Right lung (tissue), 5 donors: ENCODE results near the gene ELP5. TPM values are rescaled to one million over a fixed set of nuclear protein-coding genes. Genes with fewer than 3 reads are reported as not detected.
A peak's percentile ranks its signal among the peaks of the same experiment; 100 is the strongest.
"Not testable (repeated sequence)": the region's sequence is repeated elsewhere in the genome, so short reads cannot be mapped to it uniquely, and the experiment has no call there.

Experiments
- DNase-seq, 2 donors: peaks; one replicate each; pipeline ENCODE4 v3.0.0-alpha.2; 2013
- polyA plus RNA-seq, 5 donors: library from polyadenylated mRNA; unstranded; fragments of 120-200 nt; gene quantifications; one replicate each; pipeline versions ENCODE4 v1.2.1 to v1.2.3, GENCODE V29; 2013; ENCODE audit warnings: inconsistent platforms in 1 of 5, low replicate concordance in 1 of 5; ENCODE audit not compliant: insufficient read length in 5 of 5, insufficient read depth in 1 of 5

ELP5 gene
- polyA plus RNA-seq, 5 donors = 36.6 to 49.7 (median 40.6) TPM

DNA sequence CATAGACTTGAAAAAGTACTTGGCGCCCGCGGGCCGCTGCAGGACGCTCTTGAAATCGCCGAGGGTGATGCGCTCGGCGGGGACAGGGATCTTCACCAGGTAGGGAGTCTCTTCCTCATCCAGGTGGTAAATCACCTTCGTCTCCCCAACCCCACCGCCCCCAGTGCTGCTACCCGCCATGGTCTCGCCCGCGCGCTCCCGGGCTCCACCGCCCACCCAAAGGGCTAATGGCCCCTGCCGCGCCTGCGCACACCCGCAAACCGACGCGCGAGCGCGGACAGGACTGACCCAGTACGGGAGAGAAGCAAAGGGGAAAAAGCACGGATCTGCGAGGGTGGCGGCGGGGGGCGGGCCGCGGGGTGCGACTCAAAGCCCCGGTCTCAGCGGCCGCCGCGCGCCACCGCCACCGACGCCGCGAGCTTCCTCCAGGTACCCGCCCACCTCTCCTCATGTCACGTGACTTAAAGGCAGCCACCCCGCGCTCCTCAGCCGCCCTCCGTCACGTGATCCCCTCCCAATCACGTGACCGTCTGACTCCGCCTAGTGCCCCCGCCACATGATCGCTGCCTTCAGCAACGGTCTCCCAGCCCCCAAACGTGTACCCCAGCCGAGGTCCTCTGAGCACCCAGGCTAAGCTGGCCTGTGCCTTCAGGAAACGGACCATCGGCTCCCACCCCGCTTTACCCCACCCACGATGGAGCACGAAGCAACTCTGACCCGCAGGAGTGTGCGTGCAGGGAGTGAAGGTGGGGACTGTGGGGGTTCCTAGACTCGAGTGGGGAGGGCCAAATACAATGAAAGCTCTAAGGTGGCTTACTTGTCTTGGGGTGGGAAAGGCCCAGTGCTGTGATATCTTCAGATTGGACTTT, 17.7 kb upstream of the ELP5 start, which contains the start of gene DVL2:
Gene DVL2 (minus strand): TSS at position 435 of the 869 bp plus-strand sequence. CDS start 255 bp downstream, at position 180.
- peak; percentile 92 to 94 for DNase-seq

DNA sequence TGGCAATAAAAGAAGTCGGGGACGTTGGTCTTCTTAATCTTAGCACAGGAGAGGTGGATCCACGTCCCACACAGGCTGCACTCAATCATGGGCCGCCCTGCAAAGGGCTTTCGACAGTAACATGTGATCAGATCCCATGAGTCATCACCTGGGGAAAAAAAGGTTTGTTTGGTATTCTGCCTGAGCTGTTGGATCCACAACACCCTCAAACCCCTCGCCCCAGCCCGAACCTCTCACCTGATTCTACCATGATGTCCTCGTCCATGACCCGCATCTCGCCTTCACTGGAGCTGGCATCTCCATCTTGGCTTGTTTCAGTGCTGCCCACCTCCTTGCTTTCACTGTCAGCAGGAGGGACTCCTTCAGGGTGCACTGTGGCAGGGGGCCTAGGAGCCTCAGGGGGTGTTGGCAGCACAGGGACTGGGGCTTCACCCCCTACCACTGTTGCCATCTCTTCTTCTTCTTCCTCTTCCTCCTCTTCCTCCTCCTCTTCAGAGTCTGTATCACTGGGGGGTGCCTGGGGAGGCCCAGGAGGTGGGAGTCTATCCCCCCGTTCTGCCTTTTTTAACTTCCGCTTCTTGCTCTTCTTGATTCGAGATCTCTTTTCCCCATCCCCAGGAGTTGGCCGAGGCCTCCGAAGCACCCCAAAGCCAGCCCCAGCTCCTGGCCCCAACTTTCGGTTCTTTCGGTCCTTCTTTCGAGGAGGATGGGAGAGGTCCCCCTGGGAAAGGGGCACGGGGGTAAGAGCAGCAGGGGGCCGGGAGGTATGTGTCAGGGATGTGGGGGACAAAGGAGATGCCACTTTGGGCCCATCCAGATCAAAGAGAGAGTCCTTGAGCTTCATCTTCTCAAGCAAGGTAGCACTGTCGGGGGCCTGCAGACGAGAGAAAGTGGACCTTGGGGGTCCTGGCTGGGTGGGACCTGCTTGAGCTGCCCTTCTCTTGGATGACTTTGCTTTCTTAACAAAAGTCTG, 16.0 kb upstream of the ELP5 start:
- DNase-seq = no peak

DNA sequence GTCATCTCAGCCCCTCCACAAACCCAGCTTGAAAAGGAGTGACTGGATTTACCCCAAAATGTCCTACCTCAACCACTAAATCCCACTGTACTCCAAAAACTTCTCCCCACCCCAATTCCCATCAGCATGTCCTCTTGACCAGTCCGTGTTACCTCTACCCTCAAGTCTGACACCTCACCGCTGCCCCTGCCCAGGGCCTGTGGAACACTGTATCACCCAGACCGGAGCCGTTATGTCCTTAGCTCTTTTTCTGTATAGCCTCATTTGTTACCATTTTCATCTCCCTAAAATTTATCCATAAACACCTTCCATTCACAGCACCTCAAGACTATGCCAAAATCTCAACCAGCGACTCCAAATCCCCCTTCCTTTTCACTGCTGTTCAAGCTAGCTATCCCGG, 15.2 kb upstream of the ELP5 start:
- DNase-seq = no peak

DNA sequence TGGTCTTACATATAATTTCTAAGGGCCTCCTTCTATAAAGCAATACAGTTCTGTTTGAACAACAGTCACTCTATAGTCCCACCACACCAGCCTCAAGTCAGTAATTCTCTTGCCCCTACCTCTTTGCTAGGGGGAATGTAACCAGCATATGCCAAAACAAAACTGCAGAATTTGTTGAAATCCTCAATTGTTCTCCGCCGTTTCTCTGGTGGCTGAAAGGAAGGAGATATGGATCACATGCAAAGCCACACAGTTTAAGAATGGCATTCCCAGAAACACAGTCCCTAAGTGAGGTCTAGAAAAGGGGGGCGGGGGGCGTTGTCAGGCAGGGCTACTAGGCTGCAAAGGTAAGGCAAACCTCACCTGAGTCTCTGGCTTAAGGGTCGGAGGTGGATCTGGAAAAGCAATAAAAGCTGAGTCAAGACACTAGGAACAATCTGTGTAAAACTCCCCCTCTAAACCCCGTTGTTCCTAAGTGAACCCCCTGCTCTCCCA, 14.7 kb upstream of the ELP5 start:
- DNase-seq = no peak

DNA sequence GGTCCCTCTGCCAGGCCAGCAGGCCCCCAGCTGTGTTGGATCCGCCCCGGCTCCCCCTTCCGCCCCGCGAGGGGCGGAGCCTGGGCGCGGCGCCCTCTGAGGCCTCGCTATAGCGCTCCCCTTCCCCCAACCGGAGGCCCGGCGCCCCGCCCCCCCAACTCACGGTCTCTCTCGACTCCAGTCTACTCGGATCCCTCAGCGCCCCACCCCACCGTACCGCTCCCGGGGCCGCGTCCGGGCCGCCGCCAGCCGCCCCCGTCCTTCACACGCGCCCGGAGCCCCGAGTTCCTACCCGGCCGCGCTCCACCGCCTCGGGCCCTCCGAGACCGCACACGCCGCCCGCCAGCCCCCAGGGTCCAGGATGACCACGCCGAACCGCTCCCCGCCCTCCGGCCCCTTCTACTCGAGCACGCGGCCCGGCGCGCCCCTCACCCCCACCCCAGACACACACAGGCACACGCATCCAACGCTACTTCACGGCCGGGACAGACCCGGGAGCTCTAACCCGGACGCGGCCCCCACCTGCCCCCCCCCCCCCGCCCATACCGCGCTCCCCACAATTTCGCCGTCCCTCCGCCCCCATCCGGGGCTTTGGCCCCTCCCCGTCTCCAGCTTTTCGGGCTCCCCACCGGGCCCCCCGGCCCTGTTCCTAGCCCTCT, 14.1 kb upstream of the ELP5 start:
- DNase-seq = peak; percentile 76 to 82

DNA sequence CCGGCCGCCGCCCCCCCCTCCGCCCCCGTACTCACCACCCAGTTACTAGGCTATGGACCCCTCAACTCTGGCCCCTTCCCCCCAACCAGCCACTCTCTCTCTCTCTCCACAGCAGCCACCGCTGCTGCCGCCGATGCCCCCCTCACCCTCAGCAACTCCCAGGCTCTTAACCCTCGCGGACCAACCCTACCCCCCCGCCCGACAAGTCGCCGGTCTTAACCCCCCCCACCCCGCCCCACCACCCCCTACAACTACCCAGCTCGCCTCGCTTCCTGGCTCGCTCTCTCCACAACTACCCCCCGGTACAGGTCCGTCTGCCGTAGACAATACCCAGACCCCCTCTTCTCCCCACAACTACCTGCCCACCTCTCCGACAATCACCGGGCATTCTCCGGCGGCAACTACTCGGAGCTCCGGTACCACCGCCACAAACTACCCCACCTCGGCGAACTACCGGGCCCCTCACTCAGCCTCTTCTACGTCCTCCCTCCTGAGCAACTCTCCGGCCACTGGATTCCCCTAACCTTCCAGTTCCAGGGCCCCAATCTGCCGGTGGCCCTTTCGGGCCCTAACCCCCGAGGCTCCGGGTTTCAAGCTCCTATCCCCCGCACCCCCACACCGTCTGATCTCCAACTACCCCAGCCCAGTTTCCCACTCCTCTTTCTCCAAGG, 13.5 kb upstream of the ELP5 start:
- no peak for DNase-seq

DNA sequence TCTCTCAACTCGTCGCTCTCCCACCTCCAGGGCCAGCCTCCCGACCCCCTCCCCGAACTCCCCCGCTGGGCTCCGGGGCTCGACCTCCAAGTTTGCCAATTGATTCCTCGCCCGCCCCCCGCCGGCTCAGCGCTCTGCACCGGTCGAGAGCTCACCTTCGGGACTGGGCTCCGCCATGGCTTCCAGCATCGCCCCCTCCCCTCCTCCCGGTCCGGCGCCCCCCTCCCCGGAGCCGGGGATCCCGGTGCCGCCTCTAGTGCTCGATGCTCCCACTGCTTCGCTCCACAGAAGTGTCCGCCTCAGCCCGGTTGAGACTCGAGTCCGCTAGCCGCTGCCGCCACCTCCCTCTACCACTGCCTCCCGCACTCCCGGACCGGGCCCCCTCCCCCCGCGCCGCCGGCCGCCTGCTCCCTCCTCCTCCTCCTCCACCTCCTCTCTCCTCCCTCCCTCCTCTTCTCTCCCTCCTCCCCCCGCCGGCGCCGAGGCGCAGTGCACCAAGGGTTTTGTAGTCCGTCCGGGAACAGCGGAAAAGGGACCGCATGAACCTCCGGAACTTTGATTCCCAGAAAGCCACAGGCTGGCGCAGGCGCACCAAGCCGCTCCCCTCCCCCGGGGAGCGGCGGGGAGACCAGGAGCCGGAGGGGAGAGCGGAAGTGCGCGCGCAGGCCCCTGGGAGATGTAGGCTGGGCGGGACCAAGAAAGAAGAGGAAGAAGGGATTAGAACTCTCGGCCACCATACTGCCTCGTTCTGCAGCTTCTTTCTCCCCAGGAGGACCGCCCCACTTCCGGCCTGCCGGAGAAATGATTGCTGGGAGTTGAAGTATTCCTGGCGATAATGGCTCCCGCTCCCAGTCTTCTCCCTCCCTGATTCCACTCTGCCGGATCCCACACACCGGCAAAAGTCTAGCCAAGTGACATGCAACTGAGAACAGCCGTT, 12.7 kb upstream of the ELP5 start, which contains the start of gene PHF23:
Gene PHF23 (minus strand): TSS at position 367 of the 937 bp plus-strand sequence. CDS start 178 bp downstream, at position 189.
- peak; percentile 99 to 100 for DNase-seq

DNA sequence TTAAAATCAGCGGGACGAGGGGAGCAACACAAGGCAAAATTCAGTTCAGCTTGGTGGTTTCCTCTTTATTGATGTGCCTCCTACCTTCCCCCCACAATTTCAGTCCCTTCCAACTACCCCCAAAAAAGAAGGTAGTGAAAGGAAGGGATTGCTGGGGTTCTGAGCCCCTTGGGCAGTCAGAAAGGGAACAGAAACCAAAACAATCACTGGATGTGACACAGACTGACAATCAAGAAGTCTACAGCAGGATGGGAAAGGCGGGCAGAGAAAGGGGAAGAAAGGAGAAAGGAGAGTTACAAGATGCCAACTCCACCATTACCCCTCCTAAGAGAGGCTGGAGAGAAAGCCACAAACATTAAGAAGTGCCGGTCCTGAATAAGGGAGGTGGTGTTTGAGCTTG, 11.6 kb upstream of the ELP5 start:
- no peak for DNase-seq

DNA sequence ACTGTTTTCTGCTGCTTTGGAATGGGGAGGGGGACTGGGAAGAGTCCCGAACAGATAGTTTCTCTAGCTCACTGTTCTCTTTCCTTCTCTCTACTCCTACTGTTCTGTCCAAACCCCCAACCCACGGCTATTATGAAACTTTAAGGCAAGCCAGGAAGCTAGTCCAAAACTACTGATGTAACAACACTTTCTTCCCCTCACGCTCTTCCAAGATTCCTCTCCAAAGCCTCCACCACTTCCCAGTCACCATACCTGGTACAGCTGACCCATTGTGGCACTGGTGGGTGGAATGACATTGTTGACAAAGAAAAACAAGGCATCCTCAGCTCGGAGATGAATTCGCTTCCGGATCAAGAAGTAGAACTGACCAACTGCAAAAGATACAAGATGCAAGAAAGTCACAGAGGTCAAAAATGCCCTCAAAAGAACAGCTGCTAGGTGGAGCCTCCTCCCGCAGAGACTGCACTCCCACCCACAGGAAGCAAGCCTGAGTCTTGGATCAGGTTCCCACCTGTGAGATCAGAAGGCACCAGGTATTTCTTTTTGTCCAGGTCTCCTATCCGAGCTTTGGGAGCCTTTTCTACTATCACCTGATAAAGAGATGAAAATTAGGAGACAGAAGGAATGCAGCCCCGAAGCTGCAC, 10.8 kb upstream of the ELP5 start:
- DNase-seq = no peak

DNA sequence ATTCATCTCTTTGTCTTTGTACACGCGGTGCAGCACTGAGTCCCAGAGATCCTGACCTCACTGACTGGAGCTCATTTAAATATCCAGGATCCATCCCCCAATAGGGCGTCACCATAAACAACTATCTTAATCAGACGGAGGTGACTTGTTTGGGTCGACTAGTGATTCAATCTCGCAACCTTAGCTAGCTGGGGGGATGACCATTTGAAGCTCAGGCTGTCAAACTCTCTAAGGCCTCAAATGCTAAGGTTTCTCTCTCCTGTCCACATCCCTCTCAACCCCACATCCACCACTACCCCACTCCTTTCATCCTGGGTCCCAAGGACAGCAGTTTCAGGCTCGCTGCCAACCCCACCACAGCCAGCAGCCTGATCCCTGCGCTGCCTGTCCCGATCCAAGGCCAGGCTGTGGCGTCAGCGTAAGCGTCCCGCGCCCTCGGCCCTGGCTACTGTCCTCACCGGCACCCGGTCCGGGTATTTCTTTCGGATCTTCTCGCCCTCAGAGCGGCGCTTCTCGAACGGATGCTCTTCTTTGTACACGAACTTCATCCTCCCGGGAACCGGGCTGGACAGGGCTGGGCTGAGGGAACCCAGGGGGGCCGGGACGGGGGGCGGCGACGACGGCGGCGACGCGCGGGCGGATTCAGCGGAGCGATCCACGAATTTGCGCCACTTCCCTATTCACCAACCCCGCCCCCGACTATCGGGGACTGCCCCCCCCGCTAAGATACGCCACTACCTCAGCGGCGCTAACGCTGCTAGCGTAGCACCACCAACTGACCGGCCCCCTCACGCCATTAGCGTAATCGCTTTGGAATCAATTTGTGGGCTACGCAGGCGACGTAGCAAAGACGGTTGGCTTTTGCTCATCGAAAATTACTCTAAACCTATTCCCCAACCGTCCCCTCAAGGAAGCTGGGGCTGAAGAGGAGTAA, 10.0 kb upstream of the ELP5 start, which contains the start of gene GABARAP:
Gene GABARAP (minus strand): TSS at position 667 of the 934 bp plus-strand sequence. CDS start 119 bp downstream, at position 548.
- peak; percentile 97 to 98 for DNase-seq

DNA sequence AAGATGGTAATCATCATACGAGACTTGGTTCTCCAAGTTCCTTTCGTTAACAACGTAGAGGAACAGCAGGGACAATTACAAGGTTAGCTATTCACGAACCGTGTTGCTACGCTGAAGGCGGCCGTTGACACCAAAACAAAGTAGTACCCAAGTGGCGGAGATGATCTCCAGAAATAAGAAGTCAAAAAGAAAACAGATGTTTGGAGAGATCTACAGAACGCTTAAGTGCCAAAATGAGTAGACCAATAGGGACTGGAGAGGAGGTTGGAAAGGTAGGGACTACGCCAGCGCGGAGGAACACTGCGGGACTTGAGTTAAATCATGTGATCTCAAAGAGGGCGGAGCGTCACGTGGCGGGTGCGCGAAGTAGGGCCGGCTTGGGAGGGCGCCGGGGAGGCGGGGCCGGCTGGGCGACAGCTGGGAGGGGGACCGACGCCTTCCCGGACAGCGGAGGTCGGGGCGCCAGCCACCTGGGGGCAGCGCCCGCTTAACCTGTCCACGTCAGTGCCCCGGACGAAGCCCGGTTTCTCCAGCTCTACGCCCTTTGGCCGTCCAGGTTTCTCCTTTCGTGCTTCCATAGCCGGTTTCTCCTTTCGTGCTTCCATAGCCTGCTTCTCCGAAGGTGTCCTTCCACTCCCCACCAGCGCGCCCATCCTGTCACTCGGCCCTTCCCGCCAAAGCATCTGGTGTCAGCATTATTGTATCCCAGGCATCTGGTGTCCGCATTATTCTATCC, 9.1 kb upstream of the ELP5 start:
- DNase-seq = peak; percentile 95 to 97

DNA sequence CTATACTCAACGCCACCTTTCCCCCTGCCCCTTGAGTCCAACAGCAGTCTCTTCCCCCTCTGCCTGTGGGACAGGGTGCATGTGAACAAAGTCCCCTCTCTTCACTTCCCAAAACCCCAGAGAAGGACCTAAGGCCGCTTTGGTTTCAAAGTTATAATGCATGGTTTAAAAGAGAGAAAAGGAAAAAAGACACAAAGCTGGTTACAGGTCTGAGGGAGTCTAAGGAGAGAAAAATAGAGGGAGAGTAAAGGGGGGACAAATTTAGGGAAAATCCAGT, 8.6 kb upstream of the ELP5 start:
- DNase-seq = no peak

DNA sequence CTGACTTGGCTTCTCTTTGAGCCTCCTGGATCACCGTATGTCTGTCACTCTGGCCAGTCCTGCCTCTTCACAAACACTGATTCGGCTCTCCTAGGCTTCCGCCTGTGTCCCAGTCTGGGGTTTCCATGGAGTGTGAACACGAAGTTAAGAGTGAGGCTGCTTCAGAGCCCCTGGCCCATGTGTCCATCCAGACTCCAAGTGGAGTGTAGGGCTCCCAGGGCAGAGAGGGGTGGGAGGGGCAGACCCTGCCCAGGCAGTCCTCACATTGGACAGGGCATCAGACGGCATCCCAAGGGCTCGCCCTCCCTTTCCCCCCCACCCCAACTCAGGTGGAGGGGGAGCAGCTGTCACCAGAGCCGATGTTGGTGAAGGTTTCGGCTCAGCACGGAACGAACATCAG, 8.2 kb upstream of the ELP5 start:
- not testable (repeated sequence) for DNase-seq

DNA sequence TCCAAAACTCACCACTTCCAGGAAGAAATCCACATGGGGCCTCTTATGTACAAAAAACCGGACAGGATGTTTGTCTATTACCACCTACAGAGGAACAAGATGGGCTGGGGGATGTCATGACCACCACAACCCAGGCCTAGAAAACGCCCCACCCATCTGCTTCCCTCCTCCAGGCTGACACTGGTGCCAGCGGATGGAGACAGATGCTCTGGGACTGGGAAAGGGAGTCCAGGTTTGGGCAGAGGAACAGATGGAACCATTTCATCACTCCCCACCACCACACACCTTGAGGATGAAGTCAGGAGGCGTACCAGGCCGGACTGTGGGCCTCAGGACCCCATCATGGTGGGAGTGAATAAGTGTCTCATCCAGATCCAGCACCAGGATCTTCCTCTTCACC, 5.2 kb upstream of the ELP5 start:
- DNase-seq = no peak

DNA sequence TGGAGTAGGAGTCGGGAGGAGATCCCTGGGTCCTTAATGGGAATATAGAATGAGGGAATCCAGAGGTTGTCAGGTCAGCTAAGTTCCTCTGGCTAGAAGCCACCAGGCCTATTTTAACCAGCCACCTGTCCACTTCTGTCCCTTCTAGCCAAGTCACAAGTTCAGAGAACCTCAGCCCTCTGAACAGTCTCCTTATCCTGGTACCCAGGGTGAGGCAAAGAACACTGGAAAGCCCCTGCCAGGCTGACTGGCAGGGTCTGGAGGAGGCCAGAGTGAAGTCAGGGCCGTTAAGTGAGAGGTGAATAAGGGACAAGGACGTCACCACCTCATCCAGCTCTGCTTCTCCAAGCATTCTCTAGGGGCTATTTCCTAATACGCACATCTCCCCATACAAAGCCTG, 3.2 kb upstream of the ELP5 start:
- DNase-seq = no peak

DNA sequence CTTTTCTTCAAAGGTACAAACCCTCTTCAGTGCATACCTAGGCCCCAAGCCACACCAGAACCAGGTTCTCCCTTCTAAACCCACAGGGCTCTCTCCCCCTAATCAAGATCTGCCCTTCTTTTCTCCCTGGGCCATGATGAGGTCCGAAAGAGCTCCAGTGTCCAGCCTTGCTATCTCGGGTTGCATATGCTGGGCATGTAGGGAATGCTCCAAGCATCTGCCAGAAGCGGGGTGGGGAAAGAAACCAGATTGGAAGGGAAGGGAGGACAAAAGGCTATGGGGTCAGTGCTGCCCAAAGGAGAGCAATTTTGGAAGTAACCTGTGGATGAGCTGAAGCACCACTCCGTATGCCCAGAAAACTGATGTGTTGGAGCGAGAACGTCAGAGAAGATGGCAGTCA, 2.8 kb upstream of the ELP5 start:
- DNase-seq = no peak

DNA sequence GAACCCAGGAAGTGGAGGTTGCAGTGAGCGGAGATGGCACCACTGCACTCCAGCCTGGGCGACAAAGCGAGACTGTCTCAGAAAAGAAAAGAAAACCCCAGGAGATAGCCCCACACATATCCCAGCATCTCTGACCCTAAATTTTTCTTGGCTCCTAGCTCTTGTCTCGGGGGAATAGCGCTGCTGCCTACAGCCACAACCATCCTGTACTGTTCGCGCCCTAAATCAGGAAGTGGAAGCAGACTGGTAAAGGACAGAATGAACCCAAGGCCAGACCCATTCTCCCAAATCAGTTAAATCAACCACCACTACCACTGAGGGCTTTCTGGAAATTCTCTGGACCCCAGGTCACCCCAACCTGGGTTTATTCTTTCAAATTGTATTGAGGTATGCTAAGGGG, 2.2 kb upstream of the ELP5 start:
- no peak for DNase-seq
